ENCODE data around the gene EHD2. TPM values are rescaled to one million over a fixed set of nuclear protein-coding genes. Genes with fewer than 3 reads are reported as not detected.

The EHD2 gene
- total RNA-seq, 3 donors from 2014 or later = 38.8 to 121 (median 67.2) TPM

GRCh38 chr19:47676811-47677210, 36.4 kb upstream of the EHD2 start:
- no peaks in the 10 kb centered on the region for H3K27me3 ChIP-seq
- H3K9me3 ChIP-seq = no peaks in the 10 kb centered on the region
- no peaks in the 10 kb centered on the region for H3K4me1 ChIP-seq
- DNase-seq (ENCODE audit: low spot score in 2 of 2) = no peak
- H3K36me3 ChIP-seq = peaks cover 10% of the 10 kb centered on the region
- intact Hi-C loops (cut with DNase I; ENCODE audit: low total_unique reads) = loop anchor here (2.0 kb wide), 1 partner anchor 34 kb away; no protein-coding TSS in a partner anchor
- no peak overlapping the region for H3K4me3 ChIP-seq
- no peak overlapping the region for H3K27ac ChIP-seq
- TF ChIP-seq CTCF (IDR thresholded peaks at IDR 0.05) (no peak), POLR2AphosphoS5 (IDR thresholded peaks at IDR 0.05) (no peak), POLR2A (IDR thresholded peaks at IDR 0.05) (no peak)

DNA sequence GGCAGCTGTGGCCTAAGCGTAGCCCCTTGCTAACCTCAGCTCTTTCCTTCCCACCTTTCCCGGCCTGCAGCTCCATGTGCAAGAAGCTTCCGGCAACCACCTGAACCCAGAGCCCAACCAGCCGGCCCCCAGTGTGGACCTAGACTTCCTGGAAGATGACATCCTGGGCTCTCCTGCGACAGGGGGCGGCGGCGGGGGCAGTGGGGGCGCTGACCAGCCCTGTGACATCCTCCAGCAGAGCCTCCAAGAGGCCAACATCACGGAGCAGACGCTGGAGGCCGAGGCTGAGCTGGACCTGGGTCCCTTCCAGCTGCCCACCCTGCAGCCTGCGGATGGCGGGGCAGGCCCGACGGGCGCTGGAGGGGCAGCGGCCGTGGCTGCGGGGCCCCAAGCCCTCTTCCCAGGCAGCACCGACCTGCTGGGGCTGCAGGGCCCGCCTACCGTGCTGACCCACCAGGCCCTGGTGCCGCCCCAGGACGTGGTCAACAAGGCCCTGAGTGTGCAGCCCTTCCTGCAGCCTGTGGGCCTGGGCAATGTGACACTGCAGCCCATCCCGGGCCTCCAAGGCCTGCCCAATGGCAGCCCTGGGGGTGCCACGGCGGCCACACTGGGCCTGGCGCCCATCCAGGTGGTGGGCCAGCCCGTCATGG, 33.8 kb upstream of the EHD2 start:
- Histone ChIP-seq H3K9me3 (no peaks in the 10 kb centered on the region), H3K4me1 (no peaks in the 10 kb centered on the region), H3K27me3 (no peaks in the 10 kb centered on the region), H3K4me3 (no peak overlapping the region), H3K27ac (no peak overlapping the region), H3K36me3 (peaks cover 10% of the 10 kb centered on the region)
- intact Hi-C loops (cut with DNase I; ENCODE audit: low total_unique reads) = no loop called here
- no peak for TF ChIP-seq POLR2A (IDR thresholded peaks at IDR 0.05)
- TF ChIP-seq CTCF (IDR thresholded peaks at IDR 0.05) = no peak
- TF ChIP-seq POLR2AphosphoS5 (IDR thresholded peaks at IDR 0.05) = no peak
- DNase-seq (ENCODE audit: low spot score in 2 of 2) = no peak

- Histone ChIP-seq H3K36me3 (peaks cover 10% of the 10 kb centered on the region), H3K9me3 (no peaks in the 10 kb centered on the region), H3K4me1 (no peaks in the 10 kb centered on the region), H3K27me3 (no peaks in the 10 kb centered on the region), H3K4me3 (no peak overlapping the region), H3K27ac (no peak overlapping the region)
- no peak for TF ChIP-seq POLR2A (IDR thresholded peaks at IDR 0.05)
- TF ChIP-seq POLR2AphosphoS5 (IDR thresholded peaks at IDR 0.05) = no peak
- TF ChIP-seq CTCF (IDR thresholded peaks at IDR 0.05) = no peak
- DNase-seq (ENCODE audit: low spot score in 2 of 2) = no peak
- intact Hi-C loops (cut with DNase I; ENCODE audit: low total_unique reads) = no loop called here
Observed at GRCh38 chr19:47679922-47680857, 33.0 kb upstream of the EHD2 start.

DNA sequence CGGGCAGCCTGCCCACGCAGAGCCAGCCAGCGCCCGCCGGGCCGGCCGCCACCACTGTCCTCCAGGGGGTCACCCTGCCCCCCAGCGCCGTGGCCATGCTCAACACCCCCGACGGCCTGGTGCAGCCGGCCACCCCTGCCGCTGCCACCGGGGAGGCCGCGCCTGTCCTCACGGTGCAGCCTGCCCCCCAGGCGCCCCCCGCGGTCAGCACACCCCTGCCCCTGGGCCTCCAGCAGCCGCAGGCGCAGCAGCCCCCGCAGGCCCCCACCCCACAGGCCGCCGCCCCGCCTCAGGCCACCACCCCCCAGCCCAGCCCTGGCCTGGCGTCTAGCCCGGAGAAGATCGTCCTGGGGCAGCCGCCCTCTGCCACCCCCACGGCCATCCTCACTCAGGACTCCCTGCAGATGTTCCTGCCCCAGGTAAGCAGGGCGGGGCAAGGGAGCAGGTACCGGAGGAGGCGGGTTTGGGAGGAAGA, 32.3 kb upstream of the EHD2 start:
- DNase-seq (ENCODE audit: low spot score in 2 of 2) = no peak
- intact Hi-C loops (cut with DNase I; ENCODE audit: low total_unique reads) = no loop called here

More for the DNA sequence above, 32.3 kb upstream of the EHD2 start:
- Histone ChIP-seq H3K4me1 (no peaks in the 10 kb centered on the region), H3K36me3 (peaks cover 10% of the 10 kb centered on the region), H3K27ac (no peak overlapping the region), H3K9me3 (no peaks in the 10 kb centered on the region), H3K27me3 (no peaks in the 10 kb centered on the region), H3K4me3 (no peak overlapping the region)
- no peak for TF ChIP-seq CTCF (IDR thresholded peaks at IDR 0.05)
- no peak for TF ChIP-seq POLR2A (IDR thresholded peaks at IDR 0.05)
- no peak for TF ChIP-seq POLR2AphosphoS5 (IDR thresholded peaks at IDR 0.05)
